Anterior cingulate cortex (tissue), 58 donors: ENCODE data around the gene ZBTB38.
A peak's percentile ranks its signal among the peaks of the same experiment; 100 is the strongest.

Experiments used
- DNase-seq, 58 donors: peaks; one replicate each; lab custom pipeline; 2025; lab: John Stamatoyannopoulos, UW

ZBTB38 gene, protein sequence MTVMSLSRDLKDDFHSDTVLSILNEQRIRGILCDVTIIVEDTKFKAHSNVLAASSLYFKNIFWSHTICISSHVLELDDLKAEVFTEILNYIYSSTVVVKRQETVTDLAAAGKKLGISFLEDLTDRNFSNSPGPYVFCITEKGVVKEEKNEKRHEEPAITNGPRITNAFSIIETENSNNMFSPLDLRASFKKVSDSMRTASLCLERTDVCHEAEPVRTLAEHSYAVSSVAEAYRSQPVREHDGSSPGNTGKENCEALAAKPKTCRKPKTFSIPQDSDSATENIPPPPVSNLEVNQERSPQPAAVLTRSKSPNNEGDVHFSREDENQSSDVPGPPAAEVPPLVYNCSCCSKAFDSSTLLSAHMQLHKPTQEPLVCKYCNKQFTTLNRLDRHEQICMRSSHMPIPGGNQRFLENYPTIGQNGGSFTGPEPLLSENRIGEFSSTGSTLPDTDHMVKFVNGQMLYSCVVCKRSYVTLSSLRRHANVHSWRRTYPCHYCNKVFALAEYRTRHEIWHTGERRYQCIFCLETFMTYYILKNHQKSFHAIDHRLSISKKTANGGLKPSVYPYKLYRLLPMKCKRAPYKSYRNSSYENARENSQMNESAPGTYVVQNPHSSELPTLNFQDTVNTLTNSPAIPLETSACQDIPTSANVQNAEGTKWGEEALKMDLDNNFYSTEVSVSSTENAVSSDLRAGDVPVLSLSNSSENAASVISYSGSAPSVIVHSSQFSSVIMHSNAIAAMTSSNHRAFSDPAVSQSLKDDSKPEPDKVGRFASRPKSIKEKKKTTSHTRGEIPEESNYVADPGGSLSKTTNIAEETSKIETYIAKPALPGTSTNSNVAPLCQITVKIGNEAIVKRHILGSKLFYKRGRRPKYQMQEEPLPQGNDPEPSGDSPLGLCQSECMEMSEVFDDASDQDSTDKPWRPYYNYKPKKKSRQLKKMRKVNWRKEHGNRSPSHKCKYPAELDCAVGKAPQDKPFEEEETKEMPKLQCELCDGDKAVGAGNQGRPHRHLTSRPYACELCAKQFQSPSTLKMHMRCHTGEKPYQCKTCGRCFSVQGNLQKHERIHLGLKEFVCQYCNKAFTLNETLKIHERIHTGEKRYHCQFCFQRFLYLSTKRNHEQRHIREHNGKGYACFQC (N-terminal part only)

DNA sequence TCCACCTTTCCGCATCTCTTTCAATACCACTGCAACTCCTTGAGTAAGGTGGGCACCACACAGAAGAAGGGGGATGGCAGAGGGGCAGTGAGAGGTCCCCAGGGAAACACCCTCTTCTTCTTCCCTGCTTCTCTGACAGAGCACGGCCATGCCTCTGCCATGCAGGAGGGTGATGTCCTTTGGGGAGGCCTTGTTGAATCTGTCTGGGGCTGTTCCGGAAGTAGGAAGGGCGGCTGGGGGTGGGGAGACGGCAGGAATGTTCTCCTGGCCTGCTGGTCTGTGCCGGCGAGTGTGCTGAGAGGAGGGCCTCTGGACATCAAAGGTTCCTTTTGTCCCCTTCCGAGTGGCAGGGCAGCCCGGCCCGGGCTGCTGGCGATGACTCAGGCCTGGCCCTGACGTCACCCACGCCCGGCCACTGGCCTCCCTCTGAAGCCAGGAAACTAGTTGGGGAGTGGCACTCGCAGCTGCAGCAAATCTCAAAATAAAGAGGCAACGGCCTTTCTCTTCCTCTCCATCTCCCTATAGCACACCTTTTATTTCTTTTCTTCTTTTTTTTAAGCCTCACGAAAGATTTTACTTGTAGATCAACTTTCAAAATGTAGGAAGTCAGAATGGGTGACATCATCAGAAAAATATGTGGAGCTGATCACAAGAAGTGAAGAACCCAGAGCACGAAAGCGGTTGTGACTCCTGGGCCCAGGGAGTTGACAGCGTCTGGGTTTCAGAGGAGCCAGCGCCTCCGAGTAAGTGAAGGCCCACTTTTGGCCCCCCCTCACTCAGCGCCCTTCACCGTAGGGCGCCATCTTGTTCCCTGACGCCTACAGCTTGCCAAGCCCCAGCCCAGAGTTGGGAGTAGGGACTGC, at the start of gene ZBTB38:
Gene ZBTB38 (plus strand): TSS at position 443 of the 863 bp plus-strand sequence. CDS start 73,885 bp downstream, outside the sequence.
- peak in 57 of 58 donors; percentile 11 to 97 (median 85) for DNase-seq

DNA sequence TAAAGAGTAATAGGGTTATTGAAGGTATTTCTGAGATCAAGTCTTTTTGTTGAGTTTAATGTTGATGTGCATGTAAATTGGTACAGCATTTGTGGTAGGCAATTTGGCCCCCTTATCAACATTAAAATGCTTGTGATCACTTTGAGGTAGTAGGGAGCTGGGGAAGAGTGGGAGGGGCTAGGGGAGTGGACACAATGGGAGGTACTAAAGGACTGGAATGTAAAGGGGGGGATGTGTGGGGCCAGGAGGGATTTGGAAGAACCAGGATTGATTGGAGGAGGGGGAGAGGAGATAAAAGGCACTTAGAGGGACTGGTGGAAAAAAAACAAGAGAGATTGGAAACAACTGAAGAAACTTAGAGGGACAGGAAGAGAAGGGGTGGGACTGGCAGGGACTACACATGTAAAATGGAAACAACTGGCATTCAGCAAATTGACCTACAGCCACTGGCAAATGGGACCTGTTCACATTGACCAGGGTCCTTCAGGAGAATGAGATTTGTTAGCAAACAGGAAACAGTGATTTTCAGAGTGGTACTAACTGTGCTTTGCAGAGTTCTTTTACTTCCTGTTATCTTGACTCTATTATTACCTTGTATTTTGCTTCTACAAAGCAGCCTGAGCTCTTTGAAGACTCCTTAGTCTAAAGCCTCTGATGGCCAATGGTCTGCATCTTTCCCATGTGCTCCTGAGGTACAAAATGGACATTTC, 47.8 kb upstream of the ZBTB38 start:
- no peak for DNase-seq

DNA sequence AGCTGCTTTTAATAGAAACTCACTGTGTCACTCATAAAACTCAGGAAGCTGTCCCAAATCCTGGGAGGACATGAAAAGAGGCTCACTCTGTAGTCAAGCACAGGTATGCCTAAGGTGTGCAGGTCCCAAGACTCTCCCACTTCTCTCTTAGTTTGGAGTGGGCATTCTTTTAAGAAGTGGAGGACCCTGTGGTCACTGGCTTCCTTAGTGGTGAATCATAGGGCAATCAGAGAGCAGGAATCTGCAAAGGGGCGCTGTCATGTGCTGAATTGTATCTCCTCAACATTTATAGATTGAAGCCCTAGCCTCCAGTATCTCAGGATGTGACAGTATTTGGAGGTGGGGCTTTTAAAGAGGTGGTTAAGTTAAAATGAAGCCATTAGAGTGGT, 47.2 kb upstream of the ZBTB38 start:
- no peak for DNase-seq

DNA sequence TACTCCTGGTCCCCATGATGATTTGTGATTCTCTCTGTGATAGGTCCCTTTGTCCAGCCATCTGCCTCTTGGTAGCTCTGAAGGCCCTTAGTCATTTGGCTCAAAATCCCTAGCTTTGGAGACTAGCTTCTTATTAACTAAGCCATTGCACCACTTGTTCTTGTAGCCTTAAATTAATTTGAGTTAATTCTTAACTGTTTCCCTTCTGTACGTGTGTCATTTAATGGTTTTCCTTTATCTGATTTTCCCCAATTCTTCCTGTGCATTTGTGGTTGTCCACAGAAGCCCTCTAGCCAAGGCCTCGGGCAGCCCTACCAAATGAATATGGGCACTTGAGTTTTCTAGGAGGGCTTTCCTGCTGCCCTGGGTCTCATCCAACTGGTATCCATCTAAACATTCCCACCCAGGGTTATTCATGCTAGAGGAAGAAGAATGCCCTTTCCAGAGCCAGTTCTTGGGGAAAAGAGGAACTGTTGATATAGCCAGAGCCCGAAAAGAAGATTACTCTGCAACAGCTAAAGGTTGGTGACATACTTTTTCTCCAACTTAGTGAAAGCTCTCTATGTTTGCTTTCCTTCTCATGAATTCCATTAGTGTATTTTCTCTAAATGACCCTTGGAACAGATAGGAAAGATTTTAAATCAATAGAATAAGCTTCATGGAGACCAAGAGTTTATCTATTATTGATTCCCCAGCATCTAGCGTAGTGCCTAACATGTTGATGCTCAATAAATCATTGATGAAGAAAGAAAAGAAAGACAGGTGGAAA, 44.2 kb upstream of the ZBTB38 start:
- DNase-seq: no peak

DNA sequence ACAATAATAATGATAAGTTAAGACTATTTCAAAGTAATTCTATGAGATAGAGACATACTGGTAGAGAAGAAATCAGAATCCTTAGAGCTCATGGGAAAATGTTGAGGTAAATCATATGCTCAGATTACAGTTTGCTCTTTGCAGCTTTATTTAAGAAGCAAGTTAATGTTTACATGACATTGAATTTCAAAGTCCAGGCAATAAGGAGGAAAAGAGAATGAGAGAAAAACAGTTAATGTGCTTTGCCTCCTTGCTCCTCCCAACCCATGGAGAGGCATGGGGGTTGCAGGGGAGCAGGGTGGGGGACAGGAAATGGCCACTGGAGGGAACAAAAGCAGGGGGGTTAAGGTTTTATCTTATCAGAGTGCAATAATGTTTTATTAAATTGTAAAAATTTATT, 42.2 kb upstream of the ZBTB38 start:
- no peak for DNase-seq

DNA sequence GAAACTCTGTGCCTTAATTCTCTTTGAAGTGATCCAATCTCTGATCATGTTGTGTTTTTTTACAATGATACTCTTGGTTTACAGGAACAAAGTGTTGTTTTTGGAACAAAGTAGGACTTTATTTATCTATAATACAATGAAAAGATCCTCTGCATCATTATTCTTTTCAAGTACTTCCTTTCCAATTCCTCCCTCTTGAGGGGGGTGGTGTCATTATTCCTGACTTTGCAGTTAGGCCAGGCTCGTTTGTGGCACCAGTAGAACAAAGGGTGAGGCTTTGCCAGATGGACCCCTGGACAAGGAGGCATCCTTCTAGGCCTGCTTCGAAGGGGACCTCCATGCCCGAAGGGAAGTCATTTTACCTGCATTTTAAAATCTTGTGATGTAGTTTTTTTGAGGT, 41.7 kb upstream of the ZBTB38 start:
- no peak for DNase-seq

DNA sequence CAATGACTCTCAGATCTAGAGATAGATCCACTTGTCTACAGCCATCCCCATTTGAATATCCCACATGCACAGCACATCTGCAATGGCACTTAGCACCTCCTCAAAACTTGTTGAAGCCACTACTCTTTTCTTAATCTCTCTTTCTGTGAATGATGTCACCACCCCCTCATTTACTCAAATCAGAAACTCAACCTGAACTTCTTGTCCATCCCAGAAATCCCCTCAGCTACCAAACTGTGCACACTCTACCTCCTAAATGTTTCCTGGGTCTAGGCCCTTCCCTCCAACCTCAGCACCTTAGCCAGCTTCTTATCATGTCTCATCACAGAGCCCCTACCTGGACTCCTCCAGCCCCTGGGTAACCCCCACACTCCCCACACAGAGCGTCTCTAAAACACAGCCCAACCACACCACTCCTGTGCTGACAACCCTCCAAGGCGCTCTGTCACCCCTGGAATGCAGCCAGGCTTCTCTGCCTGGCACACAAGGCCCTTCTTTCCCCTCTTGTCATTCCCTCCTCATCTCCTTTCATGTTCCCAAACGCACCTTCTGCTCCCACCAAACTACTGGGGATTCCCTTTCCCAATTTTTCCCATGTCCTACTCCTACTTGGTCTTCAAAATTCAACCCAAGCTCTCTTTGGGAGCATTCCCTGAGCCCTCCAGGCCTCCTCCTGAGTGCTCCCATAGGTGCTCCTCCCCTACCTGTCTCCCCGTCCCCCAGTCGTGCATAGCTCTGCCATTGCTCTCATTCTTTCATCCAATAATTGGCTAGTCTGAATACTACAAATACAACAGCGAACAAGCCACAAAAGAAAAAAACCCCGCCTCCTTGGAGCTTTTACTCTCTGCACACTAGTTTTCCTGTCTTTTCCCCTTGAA, 39.8 kb upstream of the ZBTB38 start:
- DNase-seq: peak in 1 of 58 donors; percentile 15

DNA sequence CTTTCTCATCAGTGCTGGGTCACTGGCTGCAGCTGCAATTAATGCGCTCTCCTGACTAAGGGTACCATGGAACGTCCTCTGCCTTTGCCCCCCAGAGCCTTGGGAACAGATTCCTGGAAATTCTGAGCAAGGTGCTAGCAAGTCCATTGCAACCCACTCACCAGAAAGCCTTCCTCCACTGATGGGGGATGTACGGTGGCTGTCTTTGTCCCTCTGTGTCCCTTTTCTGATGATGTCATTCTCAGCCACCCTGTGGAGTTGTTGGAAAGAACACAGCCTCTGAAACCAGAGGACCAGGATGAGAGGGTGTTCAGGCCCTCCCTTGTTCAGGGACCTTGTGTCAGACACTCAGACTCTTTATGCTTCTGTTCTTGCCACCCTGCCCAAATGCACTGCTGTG, 38.1 kb upstream of the ZBTB38 start:
- DNase-seq: no peak

DNA sequence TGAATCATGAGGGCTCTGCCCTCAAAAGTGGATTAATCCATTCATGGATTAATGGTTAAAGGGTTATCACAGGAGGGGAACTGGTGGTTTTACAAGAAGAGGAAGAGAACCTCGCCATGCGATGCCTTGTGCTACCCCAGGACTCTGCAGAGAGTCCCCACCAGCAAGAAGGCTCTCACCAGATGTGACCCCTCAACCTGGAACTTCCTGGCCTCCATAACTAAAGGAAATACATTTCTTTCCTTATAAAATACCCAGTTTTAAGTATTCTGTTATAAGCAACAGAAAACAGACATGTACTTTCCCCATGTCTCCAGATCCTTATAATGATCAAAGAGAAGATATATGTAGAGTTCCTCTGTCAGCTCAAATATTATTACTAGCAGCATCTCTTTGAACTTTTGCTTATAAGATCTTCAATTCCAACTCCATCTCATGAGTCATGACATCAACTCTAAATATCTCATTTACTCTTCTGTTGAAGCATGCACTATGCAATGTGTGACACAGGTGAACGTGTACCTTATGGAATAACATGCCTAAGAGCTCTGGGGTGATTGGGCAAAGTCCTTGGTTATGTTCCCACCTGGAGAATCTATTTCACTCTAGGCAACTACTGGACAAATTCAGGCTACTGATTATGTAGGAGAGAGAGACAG, 37.5 kb upstream of the ZBTB38 start:
- no peak for DNase-seq

DNA sequence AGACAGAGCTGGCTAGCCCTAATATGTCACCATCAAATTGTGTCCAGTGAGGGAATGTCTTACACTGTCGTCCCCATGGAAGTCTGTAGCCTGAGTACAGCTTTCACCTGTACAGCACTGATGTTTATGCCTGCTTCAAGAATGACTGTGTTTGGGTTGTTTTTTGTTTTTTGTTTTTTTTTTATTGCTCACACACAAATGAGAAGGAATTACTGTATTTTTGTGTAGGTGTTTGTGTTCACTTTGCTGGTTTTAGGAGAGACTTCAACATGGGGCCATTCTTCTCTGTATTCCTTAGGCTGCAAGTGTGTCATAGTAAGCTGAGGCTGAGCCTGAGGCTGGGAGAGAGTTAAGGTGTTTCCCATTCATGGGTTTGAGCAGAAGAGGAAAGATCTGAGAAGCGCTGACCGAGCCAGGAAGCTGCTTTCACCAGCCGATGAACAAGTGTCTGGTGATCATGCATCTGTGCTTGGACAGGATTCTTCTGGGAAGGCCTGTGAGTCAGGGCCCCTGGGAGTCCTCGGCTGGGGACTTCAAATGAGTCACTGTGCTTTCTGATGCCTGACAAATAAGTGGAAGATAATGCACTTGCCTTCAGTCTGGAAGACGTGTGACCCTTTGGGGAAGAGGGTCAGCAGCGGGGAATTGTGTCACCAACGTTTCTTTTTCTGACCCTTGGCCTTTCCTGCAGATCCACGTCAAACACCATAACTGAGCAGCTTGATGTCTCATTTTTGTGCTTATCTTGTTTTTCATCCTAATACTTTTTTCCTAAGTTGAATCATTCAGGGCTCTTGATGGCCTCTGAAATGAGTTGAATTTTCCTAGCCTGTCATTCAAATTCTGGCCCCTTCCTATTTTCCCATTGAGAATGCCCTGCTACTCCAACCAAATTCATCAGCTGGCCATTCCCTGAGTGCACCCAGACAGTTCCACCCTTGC, 36.7 kb upstream of the ZBTB38 start:
- DNase-seq: peak in 3 of 58 donors; percentile 5 to 12 (median 6)

DNA sequence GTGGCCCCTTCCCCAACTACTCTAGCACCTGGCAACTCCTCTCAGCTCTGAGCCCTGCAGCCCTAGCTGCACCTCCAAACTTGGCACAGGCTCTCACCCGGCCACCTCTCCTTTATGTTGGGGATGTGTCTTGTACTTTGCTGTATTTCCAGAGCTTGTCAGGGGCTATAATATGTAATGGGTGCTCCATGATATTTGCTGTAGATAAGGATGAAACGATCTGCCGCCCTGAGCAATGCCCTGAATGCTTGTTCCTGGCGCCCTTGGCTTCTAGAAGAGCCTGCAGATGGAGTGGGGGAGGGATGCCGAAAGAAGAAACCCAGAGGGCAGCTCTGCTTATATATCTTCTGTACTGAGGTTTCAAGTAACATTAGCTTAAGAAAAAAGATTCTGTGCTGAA, 35.9 kb upstream of the ZBTB38 start:
- no peak for DNase-seq

DNA sequence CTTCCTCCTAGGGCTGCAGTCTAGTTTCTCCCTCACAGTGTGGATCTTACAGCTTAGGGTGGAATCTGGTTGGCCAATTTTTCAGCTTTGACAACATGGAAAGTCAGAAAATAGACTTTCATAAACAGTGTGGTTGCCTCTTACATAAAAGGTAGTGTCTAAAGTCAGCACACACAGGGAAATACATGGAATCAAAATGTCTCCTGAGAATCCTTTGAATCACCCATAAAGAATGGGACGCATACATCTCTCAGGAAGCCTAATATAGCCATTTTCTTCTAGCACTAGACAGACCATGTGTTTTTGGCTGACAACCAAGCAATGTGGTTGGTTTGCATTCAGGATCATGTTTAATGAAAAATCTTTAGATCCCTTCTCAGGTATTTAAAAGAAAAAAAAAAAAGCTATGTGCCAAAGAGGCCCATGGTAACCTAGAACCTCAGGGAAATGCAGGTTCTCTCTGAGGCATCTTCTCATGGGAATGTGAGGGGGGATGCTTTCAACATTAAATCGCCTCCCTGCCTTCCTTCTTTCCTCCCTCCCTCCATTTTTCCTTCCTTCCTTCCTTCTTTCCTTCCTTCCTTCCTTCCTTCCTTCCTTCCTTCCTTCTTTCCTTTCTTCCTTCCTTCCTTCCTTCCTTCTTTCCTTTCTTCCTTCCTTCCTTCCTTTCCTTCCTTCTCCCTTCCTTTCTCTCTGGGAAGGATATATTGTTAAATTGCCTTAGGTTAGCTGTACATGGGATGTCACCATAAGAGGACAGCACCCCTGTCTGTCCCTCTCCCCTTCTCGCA, 34.3 kb upstream of the ZBTB38 start:
- DNase-seq: no peak

DNA sequence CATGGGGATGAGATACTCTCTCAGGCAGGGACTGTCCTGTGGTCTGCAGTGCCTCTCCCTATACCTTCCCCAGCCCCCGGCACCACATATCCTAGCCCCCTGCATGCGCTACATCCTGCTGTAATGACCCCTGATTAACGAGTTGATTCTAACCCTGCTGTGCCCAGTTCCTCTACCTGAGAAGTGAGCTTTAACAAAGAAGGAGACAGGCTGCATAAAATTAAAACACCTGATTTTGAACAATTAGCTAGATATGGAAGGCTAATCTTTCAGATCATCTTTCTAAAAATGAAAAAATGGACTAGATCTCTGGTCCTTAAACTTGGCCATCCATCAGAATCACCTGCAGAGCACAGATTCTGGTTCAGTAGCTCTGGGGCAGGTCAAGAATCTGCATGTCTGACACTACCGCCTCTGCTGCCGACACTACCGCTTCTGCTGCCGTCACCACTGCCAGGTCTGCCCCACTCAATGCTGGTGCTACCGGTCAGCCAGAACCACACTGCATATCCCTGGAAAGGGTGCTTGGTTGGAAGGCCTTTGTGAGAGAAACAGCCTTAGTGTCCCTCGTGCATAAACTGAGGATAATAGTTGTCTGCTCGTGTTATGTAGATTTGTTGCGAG, 33.6 kb upstream of the ZBTB38 start:
- DNase-seq: no peak

DNA sequence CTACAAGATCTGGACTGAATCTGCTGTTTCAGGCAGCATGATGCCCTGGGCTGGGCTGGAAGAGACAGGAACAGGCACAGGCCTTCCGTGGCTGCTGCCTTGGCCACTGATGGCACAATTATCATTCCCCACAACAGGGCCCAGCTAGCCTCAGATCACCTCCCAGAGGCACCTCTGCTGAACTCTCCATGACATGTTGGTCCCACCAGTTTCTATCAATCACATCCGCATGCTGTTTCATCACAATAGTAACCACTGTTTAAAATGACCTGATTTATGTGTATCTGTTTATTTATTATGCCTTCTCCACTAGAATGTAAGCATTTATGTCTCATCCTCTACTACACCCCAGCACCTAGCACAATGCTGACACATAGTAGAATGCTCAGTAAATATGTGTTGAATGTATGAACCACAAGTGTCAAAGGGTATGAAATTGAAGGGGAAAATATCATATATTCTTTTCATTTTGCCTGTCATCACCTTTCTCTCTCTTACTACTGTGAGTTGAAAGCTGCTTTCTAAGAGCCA, 32.7 kb upstream of the ZBTB38 start:
- DNase-seq: no peak
